Ishikawa (cell line): Measurements from ENCODE around the gene ARHGAP26.

Experiments used
- CEBPB ChIP-seq: IDR thresholded peaks from 2 replicates; pipeline ENCODE4 v1.6.1; 2012
- CREB1 ChIP-seq: IDR thresholded peaks from 2 replicates; pipeline ENCODE4 v1.6.1; 2012; ENCODE audit warnings: low read depth
- EGR1 ChIP-seq: IDR thresholded peaks from 2 replicates; pipeline ENCODE4 v1.6.1; 2012
- EP300 ChIP-seq: IDR thresholded peaks from 2 replicates; pipeline ENCODE4 v1.6.1; 2012; ENCODE audit warnings: borderline replicate concordance
- FOXM1 ChIP-seq: IDR thresholded peaks from 2 replicates; pipeline ENCODE4 v1.6.1; 2012; ENCODE audit warnings: low read depth, borderline replicate concordance
- MAX ChIP-seq: IDR thresholded peaks from 2 replicates; pipeline ENCODE4 v1.6.1; 2012
- NFIC ChIP-seq: IDR thresholded peaks from 2 replicates; pipeline ENCODE4 v1.6.1; 2012
- RAD21 ChIP-seq: IDR thresholded peaks from 2 replicates; pipeline ENCODE4 v1.6.1; 2012; ENCODE audit warnings: low read depth
- TAF1 ChIP-seq: IDR thresholded peaks from 2 replicates; pipeline ENCODE4 v1.6.1; 2012; ENCODE audit warnings: low read depth, mild to moderate bottlenecking
- TCF12 ChIP-seq: IDR thresholded peaks from 2 replicates; pipeline ENCODE4 v1.6.1; 2012; ENCODE audit warnings: low read depth
- TEAD4 ChIP-seq: IDR thresholded peaks from 2 replicates; pipeline ENCODE4 v1.6.1; 2012
- YY1 ChIP-seq: IDR thresholded peaks from 2 replicates; pipeline ENCODE4 v1.6.1; 2012; ENCODE audit warnings: low read depth
- ZBTB7A ChIP-seq: IDR thresholded peaks from 2 replicates; pipeline ENCODE4 v1.6.1; 2012; ENCODE audit warnings: low read depth
- TF ChIP-seq, protein P1 (sequence below): IDR thresholded peaks from 2 replicates; pipeline ENCODE4 v1.6.1; 2012; ENCODE audit warnings: low read depth, mild to moderate bottlenecking
- TF ChIP-seq, protein P2 (sequence below): IDR thresholded peaks from 2 replicates; pipeline ENCODE4 v1.6.1; 2012

Gene ARHGAP26

GRCh38 chr5:143181173-143181572 is 411.0 kb downstream of the ARHGAP26 start:
- TF ChIP-seq RAD21: no peak
- TF ChIP-seq EP300: no peak
- no peak for TF ChIP-seq MAX

- TF ChIP-seq TEAD4: no peak
- no peak for TF ChIP-seq FOXM1
- TF ChIP-seq EP300: no peak
- no peak for TF ChIP-seq TCF12
- TF ChIP-seq TAF1: no peak
- no peak for TF ChIP-seq YY1
Measured at GRCh38 chr5:143182106-143182505, 411.9 kb downstream of the ARHGAP26 start.

DNA sequence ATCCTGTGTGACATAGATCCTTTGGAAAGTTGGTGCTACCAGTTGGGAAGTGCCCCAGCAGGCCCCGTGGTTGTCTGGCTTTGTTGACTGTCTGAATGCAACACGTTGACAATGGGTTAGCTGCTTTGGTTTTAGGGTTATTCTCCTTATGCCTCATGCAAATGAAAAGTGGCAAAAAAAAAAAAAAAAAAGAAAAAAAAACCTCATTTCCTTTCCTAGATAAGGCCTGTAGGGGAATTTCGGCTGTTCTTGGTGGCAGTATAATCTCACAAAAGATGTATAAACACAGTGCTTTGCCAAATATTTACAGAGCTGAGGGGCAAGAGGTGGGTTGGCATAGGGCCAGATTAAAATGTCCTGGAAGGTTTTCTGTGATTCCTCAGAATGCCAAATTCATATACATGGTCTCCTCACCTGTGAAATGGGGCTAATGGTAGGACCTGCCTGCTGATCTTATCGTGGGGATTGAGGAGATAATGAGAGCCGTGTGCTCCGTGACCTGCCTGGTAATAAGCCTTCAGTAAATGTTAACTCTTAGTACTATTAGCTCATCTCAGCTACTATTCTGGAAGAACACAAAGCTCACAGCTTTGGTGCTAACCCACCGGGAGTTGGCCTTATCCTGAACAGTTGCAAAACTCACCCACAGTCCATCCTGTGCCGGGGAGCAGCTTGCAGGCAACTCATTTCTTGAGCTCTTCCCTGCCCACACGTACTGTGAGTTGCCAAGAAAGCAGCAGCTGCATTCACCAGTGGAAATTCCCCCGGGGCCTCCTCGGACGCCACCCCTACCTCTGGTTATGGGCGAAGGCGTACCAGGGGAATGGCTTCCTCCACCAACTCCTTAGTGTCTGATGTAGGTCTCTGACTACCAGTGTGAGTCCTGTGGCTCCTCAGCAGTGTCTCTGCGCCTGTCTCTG is 413.0 kb downstream of the ARHGAP26 start:
- TF ChIP-seq NFIC: 0 out of 2 replicates have a peak, but pooled peaks have one; percentile 14
- no peak for TF ChIP-seq RAD21

GRCh38 chr5:143183989-143184388 is 413.8 kb downstream of the ARHGAP26 start:
- TF ChIP-seq YY1 (no peak), TCF12 (no peak), TEAD4 (no peak), FOXM1 (no peak), EGR1 (no peak), ZBTB7A (no peak), RAD21 (no peak), EP300 (no peak), NFIC (no peak), CEBPB (no peak), TAF1 (no peak), CREB1 (no peak), MAX (no peak)
- TF ChIP-seq, protein P1, sequence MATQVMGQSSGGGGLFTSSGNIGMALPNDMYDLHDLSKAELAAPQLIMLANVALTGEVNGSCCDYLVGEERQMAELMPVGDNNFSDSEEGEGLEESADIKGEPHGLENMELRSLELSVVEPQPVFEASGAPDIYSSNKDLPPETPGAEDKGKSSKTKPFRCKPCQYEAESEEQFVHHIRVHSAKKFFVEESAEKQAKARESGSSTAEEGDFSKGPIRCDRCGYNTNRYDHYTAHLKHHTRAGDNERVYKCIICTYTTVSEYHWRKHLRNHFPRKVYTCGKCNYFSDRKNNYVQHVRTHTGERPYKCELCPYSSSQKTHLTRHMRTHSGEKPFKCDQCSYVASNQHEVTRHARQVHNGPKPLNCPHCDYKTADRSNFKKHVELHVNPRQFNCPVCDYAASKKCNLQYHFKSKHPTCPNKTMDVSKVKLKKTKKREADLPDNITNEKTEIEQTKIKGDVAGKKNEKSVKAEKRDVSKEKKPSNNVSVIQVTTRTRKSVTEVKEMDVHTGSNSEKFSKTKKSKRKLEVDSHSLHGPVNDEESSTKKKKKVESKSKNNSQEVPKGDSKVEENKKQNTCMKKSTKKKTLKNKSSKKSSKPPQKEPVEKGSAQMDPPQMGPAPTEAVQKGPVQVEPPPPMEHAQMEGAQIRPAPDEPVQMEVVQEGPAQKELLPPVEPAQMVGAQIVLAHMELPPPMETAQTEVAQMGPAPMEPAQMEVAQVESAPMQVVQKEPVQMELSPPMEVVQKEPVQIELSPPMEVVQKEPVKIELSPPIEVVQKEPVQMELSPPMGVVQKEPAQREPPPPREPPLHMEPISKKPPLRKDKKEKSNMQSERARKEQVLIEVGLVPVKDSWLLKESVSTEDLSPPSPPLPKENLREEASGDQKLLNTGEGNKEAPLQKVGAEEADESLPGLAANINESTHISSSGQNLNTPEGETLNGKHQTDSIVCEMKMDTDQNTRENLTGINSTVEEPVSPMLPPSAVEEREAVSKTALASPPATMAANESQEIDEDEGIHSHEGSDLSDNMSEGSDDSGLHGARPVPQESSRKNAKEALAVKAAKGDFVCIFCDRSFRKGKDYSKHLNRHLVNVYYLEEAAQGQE: no peak
- TF ChIP-seq, protein P2, sequence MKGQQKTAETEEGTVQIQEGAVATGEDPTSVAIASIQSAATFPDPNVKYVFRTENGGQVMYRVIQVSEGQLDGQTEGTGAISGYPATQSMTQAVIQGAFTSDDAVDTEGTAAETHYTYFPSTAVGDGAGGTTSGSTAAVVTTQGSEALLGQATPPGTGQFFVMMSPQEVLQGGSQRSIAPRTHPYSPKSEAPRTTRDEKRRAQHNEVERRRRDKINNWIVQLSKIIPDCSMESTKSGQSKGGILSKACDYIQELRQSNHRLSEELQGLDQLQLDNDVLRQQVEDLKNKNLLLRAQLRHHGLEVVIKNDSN: no peak

GRCh38 chr5:143186623-143187022 is 416.4 kb downstream of the ARHGAP26 start:
- TF ChIP-seq EGR1 (no peak), CREB1 (no peak), TAF1 (no peak), TCF12 (no peak), YY1 (no peak), ZBTB7A (no peak), EP300 (no peak), MAX (no peak), RAD21 (no peak), CEBPB (no peak), NFIC (no peak)
- TF ChIP-seq, protein P2: no peak
- TF ChIP-seq, protein P1: no peak

GRCh38 chr5:143187495-143187894 is 417.3 kb downstream of the ARHGAP26 start:
- TF ChIP-seq TAF1: no peak
- TF ChIP-seq MAX: no peak
- TF ChIP-seq EP300: no peak
- TF ChIP-seq, protein P2: no peak
- TF ChIP-seq TCF12: no peak
- TF ChIP-seq CEBPB: no peak
- no peak for TF ChIP-seq RAD21
- TF ChIP-seq ZBTB7A: no peak
- TF ChIP-seq NFIC: no peak
- TF ChIP-seq YY1: no peak
- TF ChIP-seq TEAD4: no peak
- TF ChIP-seq, protein P1: no peak
- no peak for TF ChIP-seq CREB1
- TF ChIP-seq FOXM1: no peak
- TF ChIP-seq EGR1: no peak
